Endothelial cell of umbilical vein (primary cell): ENCODE measurements around the gene RHOXF2.

Experiments used
- EZH2 ChIP-seq: IDR thresholded peaks from 2 replicates; pipeline ENCODE4 v1.6.1; 2012; ENCODE audit warnings: borderline replicate concordance, low read depth, mild to moderate bottlenecking, moderate library complexity, low read length, inconsistent platforms; ENCODE audit not compliant: severe bottlenecking
- JUN ChIP-seq: IDR thresholded peaks from 2 replicates; pipeline ENCODE4 v1.6.1; 2011; ENCODE audit warnings: borderline replicate concordance, low read depth; ENCODE audit not compliant: insufficient read length, insufficient read depth
- TF ChIP-seq, protein P1 (sequence below), 2 donors: IDR thresholded peaks; 1 replicate in 1 of 2; 2 replicates in 1 of 2; pipeline ENCODE4 v1.5.1; 2011; ENCODE audit warnings: low read length in 2 of 2, mild to moderate bottlenecking in 2 of 2, moderate library complexity in 2 of 2, control low read depth in 1 of 2, inconsistent platforms in 1 of 2, low read depth in 1 of 2; ENCODE audit not compliant: insufficient read depth in 1 of 2; ENCODE audit errors: extremely low read depth in 1 of 2

GRCh38 chrX:120136128-120136527, 22.3 kb upstream of the RHOXF2 start:
- TF ChIP-seq, protein P1, sequence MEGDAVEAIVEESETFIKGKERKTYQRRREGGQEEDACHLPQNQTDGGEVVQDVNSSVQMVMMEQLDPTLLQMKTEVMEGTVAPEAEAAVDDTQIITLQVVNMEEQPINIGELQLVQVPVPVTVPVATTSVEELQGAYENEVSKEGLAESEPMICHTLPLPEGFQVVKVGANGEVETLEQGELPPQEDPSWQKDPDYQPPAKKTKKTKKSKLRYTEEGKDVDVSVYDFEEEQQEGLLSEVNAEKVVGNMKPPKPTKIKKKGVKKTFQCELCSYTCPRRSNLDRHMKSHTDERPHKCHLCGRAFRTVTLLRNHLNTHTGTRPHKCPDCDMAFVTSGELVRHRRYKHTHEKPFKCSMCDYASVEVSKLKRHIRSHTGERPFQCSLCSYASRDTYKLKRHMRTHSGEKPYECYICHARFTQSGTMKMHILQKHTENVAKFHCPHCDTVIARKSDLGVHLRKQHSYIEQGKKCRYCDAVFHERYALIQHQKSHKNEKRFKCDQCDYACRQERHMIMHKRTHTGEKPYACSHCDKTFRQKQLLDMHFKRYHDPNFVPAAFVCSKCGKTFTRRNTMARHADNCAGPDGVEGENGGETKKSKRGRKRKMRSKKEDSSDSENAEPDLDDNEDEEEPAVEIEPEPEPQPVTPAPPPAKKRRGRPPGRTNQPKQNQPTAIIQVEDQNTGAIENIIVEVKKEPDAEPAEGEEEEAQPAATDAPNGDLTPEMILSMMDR (IDR thresholded peaks at IDR 0.05; ENCODE audit: extremely low read depth in 1 of 2, insufficient read depth in 1 of 2, low read depth in 1 of 2, low read length in 2 of 2): no peak
- no peak for TF ChIP-seq JUN
- TF ChIP-seq EZH2: no peak
